GM19455 (cell line): ENCODE measurements around the gene ANKRD12.

Source experiments
- ATAC-seq: cut with Tn5 transposase; IDR thresholded peaks from one replicate; pipeline ENCODE4 v1.9.1; 2021; ENCODE audit not compliant: unreplicated experiment

ANKRD12 gene

DNA sequence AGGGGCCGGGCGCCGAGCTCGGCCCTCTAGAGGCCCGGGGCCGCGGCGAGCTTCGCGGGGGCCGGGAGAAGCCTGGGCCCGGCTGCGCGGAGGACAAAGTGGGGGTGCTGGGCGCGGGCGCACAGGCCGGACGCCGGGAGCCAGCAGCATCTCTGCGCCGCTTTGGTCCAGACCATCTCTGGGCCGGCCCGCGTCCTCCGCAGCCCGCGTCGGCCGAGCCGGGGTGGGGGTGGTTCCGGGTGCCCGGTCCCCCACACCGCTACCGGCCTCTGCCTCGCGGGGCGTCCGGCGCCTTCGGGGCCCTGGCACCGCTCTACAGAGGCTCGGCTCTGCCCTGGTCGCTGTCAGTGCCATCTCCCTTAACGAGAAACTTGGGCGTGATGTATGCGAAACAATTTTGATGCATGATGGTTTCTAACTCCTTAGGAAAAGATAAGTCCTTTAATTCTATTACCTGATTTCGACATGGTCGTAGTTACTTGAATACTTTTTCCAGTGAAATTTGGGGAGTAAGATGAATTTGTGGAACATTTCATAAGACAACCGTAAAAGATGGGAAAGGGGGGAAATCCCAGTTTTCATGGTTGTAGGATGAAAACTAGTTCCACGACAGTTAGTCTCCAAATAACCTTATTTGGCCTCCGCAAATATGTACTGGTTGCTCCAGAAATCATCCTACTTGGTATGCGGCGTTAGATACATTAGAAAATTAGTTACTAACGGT is 198.6 kb downstream of the ANKRD12 start:
- peak; percentile 45 for ATAC-seq
